Heart left ventricle (tissue), 16 donors: ENCODE measurements around the gene FNDC11. TPM values are rescaled to one million over a fixed set of nuclear protein-coding genes. Genes with fewer than 3 reads are reported as not detected.

ENCODE experiments used
- ATAC-seq, 4 donors: fragments of 200-7000 bp; cut with Tn5 transposase; one replicate each; pipeline ENCODE4 v1.9.1; 2020 to 2022; ENCODE audit warnings: moderate library complexity in 4 of 4, mild to moderate bottlenecking in 3 of 4, moderate number of reproducible peaks in 1 of 4
- DNase-seq, 5 donors: peaks; one replicate each; pipeline ENCODE4 v3.0.0-alpha.2; 2020
- H3K27ac ChIP-seq, 12 donors: fragments of 200-600 bp; sonication (generic) in 4 of 12; one replicate each; pipeline versions ENCODE4 v1.5.0 to v1.8.0; 2016 to 2022; ENCODE audit warnings: mild to moderate bottlenecking in 2 of 12
- H3K27me3 ChIP-seq, 9 donors: fragments of 200-600 bp; sonication (generic) in 2 of 9; one replicate each; pipeline versions ENCODE4 v1.5.1 to v1.8.0; 2016 to 2022; ENCODE audit warnings: mild to moderate bottlenecking in 3 of 9
- H3K36me3 ChIP-seq, 9 donors: fragments of 200-600 bp; sonication (generic) in 2 of 9; one replicate each; pipeline versions ENCODE4 v1.5.0 to v1.8.0; 2018 to 2022; ENCODE audit warnings: mild to moderate bottlenecking in 2 of 9
- H3K4me1 ChIP-seq, 12 donors: fragments of 200-600 bp; sonication (generic) in 4 of 12; one replicate each; pipeline versions ENCODE4 v1.5.0 to v1.8.0; 2016 to 2022; ENCODE audit warnings: mild to moderate bottlenecking in 3 of 12
- H3K4me3 ChIP-seq, 12 donors: fragments of 200-600 bp; sonication (generic) in 4 of 12; one replicate each; pipeline versions ENCODE4 v1.5.0 to v1.8.0; 2017 to 2022; ENCODE audit warnings: mild to moderate bottlenecking in 9 of 12, moderate library complexity in 4 of 12
- H3K9me3 ChIP-seq, 12 donors: fragments of 200-600 bp; sonication (generic) in 4 of 12; one replicate each; pipeline versions ENCODE4 v1.5.0 to v1.8.0; 2016 to 2022; ENCODE audit warnings: mild to moderate bottlenecking in 1 of 12
- POLR2A ChIP-seq, 2 donors: fragments of 450-650 bp; IDR thresholded peaks; one replicate each; pipeline ENCODE4 v1.6.1; 2017; ENCODE audit warnings: antibody characterized with exemption in 2 of 2, mild to moderate bottlenecking in 2 of 2, moderate library complexity in 2 of 2
- WGBS, 4 donors: extraction: QIAGEN DNeasy Blood & Tissue Kit in 2 of 4; methylation state at CpG; one replicate each; pipeline versions ENCODE4 v1.1.5 to v1.1.7; 2013 to 2018; 5-methylcytosine and 5-hydroxymethylcytosine counted together
- intact Hi-C, 10 donors: fragments of 100-400 bp; cut with DNase I; formaldehyde crosslinking; loops; one replicate each; pipeline versions ENCODE4 v1.11.1 to v1.14.2; 2022
- polyA plus RNA-seq, 2 donors: library from polyadenylated mRNA; stranded (reverse); fragments of 200-250 nt; gene quantifications; one replicate each; pipeline ENCODE4 v1.2.3, GENCODE V29; 2013
- total RNA-seq, 9 donors: library from RNA; depleted of rRNA in 2 of 9; stranded (reverse); fragments of >200 nt in 2 of 9; fragmentation: NEBNext Ultra II Directional in 3 of 9; extraction: Animal tissue kit (Norgen Biotek cat#: 25700) in 3 of 9; gene quantifications; one replicate each; pipeline versions ENCODE4 v1.1.0 to v1.2.4, GENCODE V29; 2016 to 2023
- TF ChIP-seq, protein P1 (sequence below), 12 donors: fragments of 200-600 bp; sonication (generic) in 4 of 12; IDR thresholded peaks; one replicate each; pipeline versions ENCODE4 v1.5.0 to v1.8.0; 2018 to 2022; ENCODE audit warnings: antibody characterized with exemption in 12 of 12, mild to moderate bottlenecking in 5 of 12
- donor health status: ischemic (EF 13 %, LVEDD 7.1; RV severe dilation, severe dysfunction).
- donor health status: healthy with polysubstance abuse.
- donor health status: DM: no; HTN: yes; CAD: no.
- donor health status: DM: no; HTN: no; CAD: no.
- donor health status: ischemic (EF 25% LVEDD 6.9; RV normal size, moderate dysfunction).
- donor health status: ischemic (EF 25% LVEDD 5.7; RV mildly dilated, moderate dysfunction).
- donor health status: healthy.
- donor health status: DM: yes; HTN: yes; CAD: no.
- donor health status: ischemic (EF 35%, LVEDD 5.7; RV mildly dilated, moderate dysfunction).
- donor health status: nonischemic (EF 11% LVEDD 7.7; RV severe dilation, severe dysfunction).
- donor health status: DM: yes; HTN: yes; CAD: no.
- donor health status: PGD.
- donor health status: ischemic (EF 29% LVEDD 5.4; RV normal size, mild dysfunction).
- donor health status: nonischemic (EF 23%, LVEDD 6.1; RV moderate dilation, normal function).

Gene FNDC11
- total and polyA plus RNA-seq, 11 donors, result 0.08 to 0.23 (median 0.17) TPM; not detected in 5

GRCh38 chr20:63552481-63553249 is 1.3 kb upstream of the FNDC11 start:
- Histone ChIP-seq H3K4me3 (no peak overlapping the region), H3K36me3 (no peaks in the 10 kb centered on the region), H3K9me3 (no peaks in the 10 kb centered on the region), H3K4me1 (peaks cover 0 to 21% (median 8%) of the 10 kb centered on the region in 12 donors), H3K27ac (peak overlapping the region in 1 of 12 donors; percentile 42), H3K27me3 (peaks cover 0 to 19% (median 10%) of the 10 kb centered on the region in 9 donors)
- TF ChIP-seq POLR2A (IDR thresholded peaks at IDR 0.05), result no peak
- DNase-seq (no peak), ATAC-seq (no peak)
- 39 to 66% (median 42%) methylated on average over 13 to 15 of the region's 15 CpGs for WGBS, 4 donors
- intact Hi-C loops, result no loop called here

DNA sequence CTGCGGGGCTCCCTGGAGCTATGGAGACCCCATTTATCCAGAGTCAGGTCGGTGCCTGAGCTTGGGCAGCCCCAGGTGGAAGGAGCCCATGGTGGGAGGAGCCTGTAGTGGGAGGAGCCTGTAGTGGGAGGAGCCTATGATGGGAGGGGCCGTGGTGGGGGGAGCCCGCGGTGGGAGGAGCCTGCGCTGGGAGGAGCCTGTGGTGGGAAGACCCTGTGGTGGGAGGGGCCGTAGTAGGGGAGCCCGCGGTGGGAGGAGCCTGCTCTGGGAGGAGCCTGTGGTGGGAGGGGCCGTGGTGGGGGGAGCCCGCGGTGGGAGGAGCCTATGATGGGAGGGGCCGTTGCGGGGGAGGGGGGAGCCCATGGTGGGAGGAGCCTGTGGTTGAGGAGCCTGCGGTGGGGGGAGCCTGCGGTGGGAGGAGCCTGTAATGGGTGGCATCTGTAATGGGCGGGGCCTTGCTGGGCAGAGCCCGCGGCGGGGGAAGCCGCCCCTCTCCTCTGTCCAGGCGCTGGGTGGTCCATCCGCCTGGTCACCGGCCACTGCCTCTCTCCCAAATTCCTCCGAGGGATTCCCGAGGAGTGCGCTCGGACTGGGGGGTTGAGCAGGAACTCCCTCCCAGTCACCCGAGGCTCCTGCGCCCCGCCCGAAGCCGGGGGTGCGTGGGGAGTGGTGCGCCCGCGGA is 567 bp upstream of the FNDC11 start:
- peak overlapping the region; percentile 32 to 68 (median 60) for H3K4me3 ChIP-seq
- H3K27ac ChIP-seq, result peak overlapping the region in 5 of 12 donors; percentile 1 to 65 (median 49)
- H3K4me1 ChIP-seq, result peaks cover 0 to 21% (median 8%) of the 10 kb centered on the region in 12 donors
- intact Hi-C loops, result no loop called here
- no peaks in the 10 kb centered on the region for H3K9me3 ChIP-seq
- peaks cover 0 to 5% (median 3%) of the 10 kb centered on the region in 9 donors for H3K36me3 ChIP-seq
- peaks cover 0 to 12% (median 3%) of the 10 kb centered on the region in 9 donors for H3K27me3 ChIP-seq
- DNase-seq, result peak; percentile 78 to 92 (median 84)
- ATAC-seq, result peak; percentile 72 to 82 (median 80)
- TF ChIP-seq POLR2A (IDR thresholded peaks at IDR 0.05), result peak in 1 of 2 donors; percentile 30
- TF ChIP-seq, protein P1, sequence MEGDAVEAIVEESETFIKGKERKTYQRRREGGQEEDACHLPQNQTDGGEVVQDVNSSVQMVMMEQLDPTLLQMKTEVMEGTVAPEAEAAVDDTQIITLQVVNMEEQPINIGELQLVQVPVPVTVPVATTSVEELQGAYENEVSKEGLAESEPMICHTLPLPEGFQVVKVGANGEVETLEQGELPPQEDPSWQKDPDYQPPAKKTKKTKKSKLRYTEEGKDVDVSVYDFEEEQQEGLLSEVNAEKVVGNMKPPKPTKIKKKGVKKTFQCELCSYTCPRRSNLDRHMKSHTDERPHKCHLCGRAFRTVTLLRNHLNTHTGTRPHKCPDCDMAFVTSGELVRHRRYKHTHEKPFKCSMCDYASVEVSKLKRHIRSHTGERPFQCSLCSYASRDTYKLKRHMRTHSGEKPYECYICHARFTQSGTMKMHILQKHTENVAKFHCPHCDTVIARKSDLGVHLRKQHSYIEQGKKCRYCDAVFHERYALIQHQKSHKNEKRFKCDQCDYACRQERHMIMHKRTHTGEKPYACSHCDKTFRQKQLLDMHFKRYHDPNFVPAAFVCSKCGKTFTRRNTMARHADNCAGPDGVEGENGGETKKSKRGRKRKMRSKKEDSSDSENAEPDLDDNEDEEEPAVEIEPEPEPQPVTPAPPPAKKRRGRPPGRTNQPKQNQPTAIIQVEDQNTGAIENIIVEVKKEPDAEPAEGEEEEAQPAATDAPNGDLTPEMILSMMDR (IDR thresholded peaks at IDR 0.05), result no peak
- WGBS, 4 donors, result 3 to 8% (median 4%) methylated on average over 22 to 37 of the region's 37 CpGs

DNA sequence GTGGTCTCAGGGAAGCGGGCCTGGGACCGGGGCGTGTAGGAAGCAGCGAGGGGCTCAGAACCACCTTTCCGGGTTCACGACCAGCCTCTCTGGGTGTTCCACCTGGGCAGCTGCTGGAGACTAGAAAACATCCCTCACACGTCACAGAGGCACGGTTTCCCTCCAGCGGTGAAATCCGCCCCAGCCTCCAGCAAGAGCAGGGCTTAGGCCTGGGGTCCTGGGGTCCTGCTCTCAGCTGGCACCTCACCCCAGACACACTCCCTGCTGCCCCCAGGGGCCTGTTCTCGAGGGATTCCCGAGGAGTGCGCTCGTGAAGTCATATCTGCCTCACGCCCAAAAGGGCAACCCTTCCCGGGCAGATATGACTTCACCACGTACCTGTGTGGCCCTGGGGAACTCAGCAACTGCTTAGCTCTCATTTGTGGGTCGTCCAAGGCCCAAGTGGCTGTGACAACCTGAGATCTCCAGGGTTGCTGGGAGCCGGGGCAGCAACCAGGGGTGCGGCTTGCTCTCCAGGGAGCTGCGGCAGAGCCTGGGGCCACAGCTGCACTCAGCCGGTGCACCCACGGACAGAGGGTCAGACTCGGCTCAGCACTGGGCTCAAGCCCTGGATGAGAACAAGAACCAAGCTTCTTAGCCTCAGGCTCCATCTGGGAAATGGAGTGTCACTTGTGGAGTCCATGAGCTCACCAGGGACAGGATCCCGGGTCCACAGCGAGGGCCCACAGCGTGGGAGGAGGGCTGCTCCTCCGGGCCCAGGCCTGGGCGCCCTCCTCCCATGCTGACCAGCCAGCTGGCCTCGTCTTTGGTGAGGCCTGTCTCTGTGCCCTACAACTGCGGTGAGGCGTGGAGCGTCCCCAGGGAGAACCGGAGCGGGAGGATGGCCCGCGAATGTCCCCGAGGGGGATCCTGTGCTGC is 661 bp downstream of the FNDC11 start:
- peaks cover 0 to 21% (median 8%) of the 10 kb centered on the region in 12 donors for H3K4me1 ChIP-seq
- H3K4me3 ChIP-seq, result peak overlapping the region in 9 of 12 donors; percentile 55 to 68 (median 61)
- WGBS, 4 donors, result 68 to 74% (median 71%) methylated on average over 19 to 38 of the region's 38 CpGs
- peaks cover 0 to 9% (median 0%) of the 10 kb centered on the region in 9 donors for H3K27me3 ChIP-seq
- H3K9me3 ChIP-seq, result no peaks in the 10 kb centered on the region
- TF ChIP-seq, protein P1 (IDR thresholded peaks at IDR 0.05), result no peak
- no peak for TF ChIP-seq POLR2A (IDR thresholded peaks at IDR 0.05)
- peaks cover 0 to 14% (median 12%) of the 10 kb centered on the region in 9 donors for H3K36me3 ChIP-seq
- intact Hi-C loops, result no loop called here
- peak overlapping the region in 1 of 12 donors; percentile 57 for H3K27ac ChIP-seq
- ATAC-seq, result no peak
- no peak for DNase-seq

- H3K27me3 ChIP-seq, result peaks cover 0 to 9% (median 0%) of the 10 kb centered on the region in 9 donors
- H3K9me3 ChIP-seq, result no peaks in the 10 kb centered on the region
- H3K27ac ChIP-seq, result no peak overlapping the region
- no peak for TF ChIP-seq POLR2A (IDR thresholded peaks at IDR 0.05)
- TF ChIP-seq, protein P1 (IDR thresholded peaks at IDR 0.05), result no peak
- H3K36me3 ChIP-seq, result peaks cover 0 to 25% (median 24%) of the 10 kb centered on the region in 9 donors
- DNase-seq, result no peak
- intact Hi-C loops, result no loop called here
- peaks cover 0 to 21% (median 8%) of the 10 kb centered on the region in 12 donors for H3K4me1 ChIP-seq
- WGBS, 4 donors, result 94 to 95% (median 94%) methylated on average over 32 to 45 of the region's 45 CpGs
- ATAC-seq, result no peak
- no peak overlapping the region for H3K4me3 ChIP-seq
Observed at GRCh38 chr20:63555661-63556381, 1.9 kb downstream of the FNDC11 start.
